DOHH2 (cell line): ENCODE results near the gene GTSF1L.
"Not testable (repeated sequence)": the region's sequence is repeated elsewhere in the genome, so short reads cannot be mapped to it uniquely, and the experiment has no call there.

Source experiments
- H3F3A ChIP-seq: fragments of 200-600 bp; sonication (generic), shearing (Covaris generic); 2 replicates; pipeline ENCODE4 v1.6.0; 2016; ENCODE audit warnings: antibody characterized with exemption, mild to moderate bottlenecking; ENCODE audit not compliant: control insufficient read depth, insufficient read depth
- H3K27ac ChIP-seq: fragments of 200-600 bp; sonication (generic); 2 replicates; pipeline ENCODE4 v1.5.1; 2014; ENCODE audit warnings: low read depth, mild to moderate bottlenecking, low read length, moderate library complexity
- H3K27me3 ChIP-seq: fragments of 200-600 bp; sonication (generic); 2 replicates; pipeline ENCODE4 v1.6.1; 2014; ENCODE audit warnings: mild to moderate bottlenecking, low read length, mixed read lengths; ENCODE audit not compliant: control insufficient read depth
- H3K36me3 ChIP-seq: fragments of 200-600 bp; sonication (generic); 2 replicates; pipeline ENCODE4 v1.6.1; 2014; ENCODE audit warnings: mild to moderate bottlenecking, low read length, moderate library complexity, mixed read lengths; ENCODE audit not compliant: control insufficient read depth
- H3K4me1 ChIP-seq: fragments of 200-600 bp; sonication (generic); 2 replicates; pipeline ENCODE4 v1.6.1; 2014; ENCODE audit warnings: mild to moderate bottlenecking, low read length, mixed read lengths; ENCODE audit not compliant: control insufficient read depth
- H3K4me2 ChIP-seq: fragments of 200-600 bp; sonication (generic); 2 replicates; pipeline ENCODE4 v1.6.0; 2014; ENCODE audit warnings: mild to moderate bottlenecking, low read length, moderate library complexity
- H3K4me3 ChIP-seq: fragments of 200-600 bp; sonication (generic); 2 replicates; pipeline ENCODE4 v1.5.1; 2014; ENCODE audit warnings: mild to moderate bottlenecking, low read length, mixed read lengths
- H3K79me2 ChIP-seq: fragments of 200-600 bp; sonication (generic); 2 replicates; pipeline ENCODE4 v1.6.1; 2014; ENCODE audit warnings: mild to moderate bottlenecking, low read length, mixed read lengths; ENCODE audit not compliant: control insufficient read depth
- H3K9me2 ChIP-seq: fragments of 200-600 bp; sonication (generic); replicated peaks from 2 replicates; pipeline ENCODE4 v1.6.1; 2014; ENCODE audit warnings: mild to moderate bottlenecking, low read length, mixed read lengths; ENCODE audit not compliant: control insufficient read depth
- H3K9me3 ChIP-seq: fragments of 200-600 bp; sonication (generic); 2 replicates; pipeline ENCODE4 v1.6.1; 2014; ENCODE audit warnings: antibody characterized with exemption, low read length, mixed read lengths; ENCODE audit not compliant: control insufficient read depth, insufficient read depth
- H4K20me1 ChIP-seq: fragments of 200-600 bp; sonication (generic); 2 replicates; pipeline ENCODE4 v1.6.0; 2014; ENCODE audit warnings: low read depth, mild to moderate bottlenecking, antibody characterized with exemption, low read length, moderate library complexity; ENCODE audit not compliant: control insufficient read depth, insufficient read depth
- CTCF ChIP-seq: fragments of 200-600 bp; sonication (generic); IDR thresholded peaks from one replicate; pipeline ENCODE4 v1.5.1; 2014; ENCODE audit warnings: antibody characterized with exemption, mild to moderate bottlenecking, low read depth, low read length; ENCODE audit not compliant: poor library complexity, severe bottlenecking
- EZH2phosphoT487 ChIP-seq: fragments of 200-600 bp; sonication (generic); IDR thresholded peaks from 2 replicates; pipeline ENCODE4 v1.6.1; 2017; ENCODE audit warnings: borderline replicate concordance, mild to moderate bottlenecking, antibody characterized with exemption, low read length, moderate library complexity, mixed read lengths

The GTSF1L gene

GRCh38 chr20:43761386-43762340 lies 34.9 kb upstream of the GTSF1L start:
- no peaks in the 10 kb centered on the region for H3K27me3 ChIP-seq
- no peaks in the 10 kb centered on the region for H3K4me1 ChIP-seq
- no peaks in the 10 kb centered on the region for H3K9me3 ChIP-seq
- no peaks in the 10 kb centered on the region for H3K9me2 ChIP-seq
- no peak overlapping the region for H3K4me2 ChIP-seq
- H4K20me1 ChIP-seq, result no peaks in the 10 kb centered on the region
- H3K27ac ChIP-seq, result no peak overlapping the region
- no peak for TF ChIP-seq CTCF
- no peak for TF ChIP-seq EZH2phosphoT487
- no peaks in the 10 kb centered on the region for H3K79me2 ChIP-seq
- H3K36me3 ChIP-seq, result no peaks in the 10 kb centered on the region
- H3F3A ChIP-seq, result no peaks in the 10 kb centered on the region
- H3K4me3 ChIP-seq, result no peak overlapping the region

- not testable (repeated sequence) for H3K4me2 ChIP-seq, H3K79me2 ChIP-seq, H3K4me3 ChIP-seq, H3K9me3 ChIP-seq, H3K36me3 ChIP-seq, H4K20me1 ChIP-seq, H3K9me2 ChIP-seq, H3F3A ChIP-seq, H3K27me3 ChIP-seq, H3K27ac ChIP-seq, H3K4me1 ChIP-seq
Observed at GRCh38 chr20:43757888-43758287, 31.1 kb upstream of the GTSF1L start.

GRCh38 chr20:43755851-43756250 lies 29.0 kb upstream of the GTSF1L start:
- H3K79me2 ChIP-seq, result no peaks in the 10 kb centered on the region
- H3K36me3 ChIP-seq, result no peaks in the 10 kb centered on the region
- H4K20me1 ChIP-seq, result no peaks in the 10 kb centered on the region
- H3K27ac ChIP-seq, result no peak overlapping the region
- H3F3A ChIP-seq, result no peaks in the 10 kb centered on the region
- H3K4me3 ChIP-seq, result no peak overlapping the region
- H3K4me1 ChIP-seq, result peaks cover 22% of the 10 kb centered on the region
- no peak for TF ChIP-seq CTCF
- TF ChIP-seq EZH2phosphoT487, result no peak
- H3K9me3 ChIP-seq, result no peaks in the 10 kb centered on the region
- H3K27me3 ChIP-seq, result 0 out of 2 replicates have a peak, but pooled peaks cover 2% of the 10 kb centered on the region
- no peaks in the 10 kb centered on the region for H3K9me2 ChIP-seq
- H3K4me2 ChIP-seq, result no peak overlapping the region

GRCh38 chr20:43755390-43755789 lies 28.6 kb upstream of the GTSF1L start:
- Histone ChIP-seq H4K20me1 (no peaks in the 10 kb centered on the region), H3K4me3 (no peak overlapping the region), H3K36me3 (no peaks in the 10 kb centered on the region), H3K4me2 (no peak overlapping the region), H3K27me3 (0 out of 2 replicates have a peak, but pooled peaks cover 2% of the 10 kb centered on the region), H3K79me2 (no peaks in the 10 kb centered on the region), H3K9me2 (no peaks in the 10 kb centered on the region), H3K27ac (no peak overlapping the region), H3K4me1 (peaks cover 23% of the 10 kb centered on the region), H3K9me3 (no peaks in the 10 kb centered on the region), H3F3A (no peaks in the 10 kb centered on the region)
- no peak for TF ChIP-seq EZH2phosphoT487
- no peak for TF ChIP-seq CTCF
